HFFc6 (cell line): Measurements from ENCODE around the gene ARSI. TPM values are rescaled to one million over a fixed set of nuclear protein-coding genes. Genes with fewer than 3 reads are reported as not detected.

Experiments
- DNase-seq: peaks from one replicate; pipeline ENCODE4 v3.0.0-alpha.2; 2018
- H3K27ac Mint-ChIP-seq: 2 replicates; pipeline ENCODE4 v1.8.0; 2020; ENCODE audit warnings: mild to moderate bottlenecking, mixed read lengths
- H3K27me3 Mint-ChIP-seq: 2 replicates; pipeline ENCODE4 v1.8.0; 2021; ENCODE audit warnings: mild to moderate bottlenecking, moderate library complexity, mixed read lengths; ENCODE audit not compliant: insufficient read depth
- H3K36me3 Mint-ChIP-seq: 2 replicates; pipeline ENCODE4 v1.8.0; 2021; ENCODE audit warnings: low read depth, mixed read lengths
- H3K4me1 Mint-ChIP-seq: 2 replicates; pipeline ENCODE4 v1.8.0; 2020; ENCODE audit warnings: low read depth, mixed read lengths
- H3K4me3 Mint-ChIP-seq: 2 replicates; pipeline ENCODE4 v1.8.0; 2020; ENCODE audit warnings: mild to moderate bottlenecking, moderate library complexity, mixed read lengths
- H3K9me3 Mint-ChIP-seq: 2 replicates; pipeline ENCODE4 v1.8.0; 2020; ENCODE audit warnings: mild to moderate bottlenecking, mixed read lengths
- CTCF ChIP-seq: fragments of 200-600 bp; sonication (generic); IDR thresholded peaks from 2 replicates; pipeline ENCODE4 v1.5.0; 2021; ENCODE audit warnings: antibody characterized with exemption, mild to moderate bottlenecking
- total RNA-seq, 6 experiments: library from RNA; stranded (reverse); fragmentation: NEBNext Ultra II Directional; extraction: Animal tissue kit (Norgen Biotek cat#: 25700); gene quantifications; 2 replicates in 1 of 6; 3 replicates in 5 of 6; pipeline ENCODE4 v1.2.3, GENCODE V29; 2021

The ARSI gene
- total RNA-seq, 6 experiments from 2014 or later, result 4.6 to 6.7 (median 4.9) TPM

GRCh38 chr5:150341331-150341730 is 38.6 kb upstream of the ARSI start:
- peaks cover 7% of the 10 kb centered on the region; the same call in 1 of the 2 replicates for H3K27me3 Mint-ChIP-seq
- H3K4me3 Mint-ChIP-seq, result no peak overlapping the region
- no peaks in the 10 kb centered on the region for H3K4me1 Mint-ChIP-seq
- no peak for DNase-seq
- no peaks in the 10 kb centered on the region for H3K36me3 Mint-ChIP-seq
- no peak for TF ChIP-seq CTCF
- H3K9me3 Mint-ChIP-seq, result no peaks in the 10 kb centered on the region
- no peak overlapping the region for H3K27ac Mint-ChIP-seq

GRCh38 chr5:150340614-150341255 is 38.0 kb upstream of the ARSI start:
- Mint-ChIP-seq H3K27me3 (peaks cover 6% of the 10 kb centered on the region; the same call in 1 of the 2 replicates), H3K4me1 (no peaks in the 10 kb centered on the region), H3K36me3 (no peaks in the 10 kb centered on the region), H3K4me3 (no peak overlapping the region), H3K9me3 (no peaks in the 10 kb centered on the region), H3K27ac (no peak overlapping the region)
- DNase-seq, result no peak
- TF ChIP-seq CTCF, result no peak

GRCh38 chr5:150339841-150340240 is 37.1 kb upstream of the ARSI start:
- Mint-ChIP-seq H3K9me3 (no peaks in the 10 kb centered on the region), H3K4me1 (no peaks in the 10 kb centered on the region), H3K27ac (no peak overlapping the region), H3K36me3 (no peaks in the 10 kb centered on the region), H3K4me3 (no peak overlapping the region), H3K27me3 (peaks cover 4% of the 10 kb centered on the region; the same call in 1 of the 2 replicates)
- no peak for TF ChIP-seq CTCF
- DNase-seq, result no peak

- H3K27ac Mint-ChIP-seq, result no peak overlapping the region
- no peaks in the 10 kb centered on the region for H3K4me1 Mint-ChIP-seq
Measured at GRCh38 chr5:150339165-150339564, 36.5 kb upstream of the ARSI start.

GRCh38 chr5:150338546-150338945 is 35.8 kb upstream of the ARSI start:
- H3K9me3 Mint-ChIP-seq, result no peaks in the 10 kb centered on the region
- no peaks in the 10 kb centered on the region for H3K36me3 Mint-ChIP-seq
- H3K27ac Mint-ChIP-seq, result no peak overlapping the region
- no peak for TF ChIP-seq CTCF
- DNase-seq, result no peak
- no peak overlapping the region for H3K4me3 Mint-ChIP-seq
- peaks cover 4% of the 10 kb centered on the region; the same call in 1 of the 2 replicates for H3K27me3 Mint-ChIP-seq
- no peaks in the 10 kb centered on the region for H3K4me1 Mint-ChIP-seq

More at GRCh38 chr5:150339165-150339564, 36.5 kb upstream of the ARSI start:
- H3K4me3 Mint-ChIP-seq, result no peak overlapping the region
- no peaks in the 10 kb centered on the region for H3K36me3 Mint-ChIP-seq
- no peak for TF ChIP-seq CTCF
- no peak for DNase-seq
- H3K27me3 Mint-ChIP-seq, result peaks cover 4% of the 10 kb centered on the region; the same call in 1 of the 2 replicates
- H3K9me3 Mint-ChIP-seq, result no peaks in the 10 kb centered on the region
